HepG2 (cell line): ENCODE measurements around the gene DERL2. TPM values are rescaled to one million over a fixed set of nuclear protein-coding genes. Genes with fewer than 3 reads are reported as not detected.
A peak's percentile ranks its signal among the peaks of the same experiment; 100 is the strongest.

Experiments
- CCDC6 ChIP-seq: sonication (generic); formaldehyde crosslinking; IDR thresholded peaks from 2 replicates; pipeline ENCODE4 v1.8.1; 2022; ENCODE audit warnings: mild to moderate bottlenecking, missing genetic modification reagents, moderate library complexity
- KLF11 ChIP-seq: IDR thresholded peaks from 2 replicates; pipeline ENCODE4 v1.6.1; 2016; ENCODE audit warnings: missing compliant biosample characterization
- NCOR1 ChIP-seq: fragments of 200-600 bp; sonication (generic); IDR thresholded peaks from 2 replicates; pipeline ENCODE4 v1.7.0; 2017; ENCODE audit warnings: antibody characterized with exemption, low read length, borderline replicate concordance
- NFE2L1 ChIP-seq: sonication (generic); formaldehyde crosslinking; IDR thresholded peaks from 2 replicates; pipeline ENCODE4 v1.4.0; 2020; ENCODE audit warnings: missing genetic modification reagents, mild to moderate bottlenecking, borderline replicate concordance
- SUZ12 ChIP-seq: fragments of 150-350 bp; IDR thresholded peaks from 2 replicates; pipeline ENCODE4 v1.6.1; 2014; ENCODE audit warnings: low read depth, low read length
- TBP ChIP-seq: sonication (generic); formaldehyde crosslinking; IDR thresholded peaks from 2 replicates; pipeline ENCODE4 v1.5.0; 2020; ENCODE audit warnings: missing genetic modification reagents
- ZNF121 ChIP-seq: sonication (generic); formaldehyde crosslinking; IDR thresholded peaks from 2 replicates; pipeline ENCODE4 v1.5.0; 2020; ENCODE audit warnings: mild to moderate bottlenecking, missing genetic modification reagents
- ZNF33B ChIP-seq: sonication (generic); formaldehyde crosslinking; IDR thresholded peaks from 2 replicates; pipeline ENCODE4 v1.5.1; 2020; ENCODE audit warnings: mild to moderate bottlenecking, missing genetic modification reagents
- ZNF768 ChIP-seq: sonication (generic); formaldehyde crosslinking; IDR thresholded peaks from 2 replicates; pipeline ENCODE4 v1.4.0; 2020; ENCODE audit warnings: missing genetic modification reagents
- polyA plus RNA-seq, 8 experiments: library from polyadenylated mRNA; depleted of rRNA in 3 of 8; stranded (reverse) in 7 of 8; unstranded in 1 of 8; fragments of >200 nt; fragmentation: Illumina TruSeq in 4 of 8; extraction: Trizol in 4 of 8; gene quantifications; 2 replicates each; pipeline versions ENCODE4 v1.2.1 to v1.2.3, GENCODE V29; 2011 to 2016; ENCODE audit warnings: low read depth in 4 of 8, missing spikeins in 1 of 8, mixed read lengths in 1 of 8; ENCODE audit not compliant: insufficient read depth in 1 of 8
- total RNA-seq, 5 experiments: library from RNA; depleted of rRNA; stranded (reverse); fragments of >200 nt; fragmentation: Illumina TruSeq; extraction: Trizol; gene quantifications; 2 replicates each; pipeline ENCODE4 v1.2.3, GENCODE V29; 2016; ENCODE audit warnings: low read depth in 1 of 5
- TF ChIP-seq, protein P1 (sequence below): sonication (generic); formaldehyde crosslinking; IDR thresholded peaks from 2 replicates; pipeline ENCODE4 v1.4.0; 2020; ENCODE audit warnings: missing genetic modification reagents
- TF ChIP-seq, protein P2 (sequence below): sonication (generic); formaldehyde crosslinking; IDR thresholded peaks from 2 replicates; pipeline ENCODE4 v1.5.0; 2020; ENCODE audit warnings: mild to moderate bottlenecking, low read depth, missing genetic modification reagents, borderline replicate concordance
- TF ChIP-seq, protein P3 (sequence below): sonication (generic); formaldehyde crosslinking; IDR thresholded peaks from one replicate; pipeline ENCODE4 v1.5.1; 2020; ENCODE audit warnings: mild to moderate bottlenecking, missing genetic modification reagents; ENCODE audit errors: not compliant biosample characterization
- TF ChIP-seq, protein P4 (sequence below): sonication (generic); formaldehyde crosslinking; IDR thresholded peaks from 2 replicates; pipeline ENCODE4 v1.8.0; 2022; ENCODE audit warnings: mild to moderate bottlenecking, missing genetic modification reagents

Gene DERL2
- total and polyA plus RNA-seq, 2 of the 13 experiments (the other 11 are each of a cell fraction or from before 2014, with no cell fraction given) = 59.3 to 65.2 TPM

DNA sequence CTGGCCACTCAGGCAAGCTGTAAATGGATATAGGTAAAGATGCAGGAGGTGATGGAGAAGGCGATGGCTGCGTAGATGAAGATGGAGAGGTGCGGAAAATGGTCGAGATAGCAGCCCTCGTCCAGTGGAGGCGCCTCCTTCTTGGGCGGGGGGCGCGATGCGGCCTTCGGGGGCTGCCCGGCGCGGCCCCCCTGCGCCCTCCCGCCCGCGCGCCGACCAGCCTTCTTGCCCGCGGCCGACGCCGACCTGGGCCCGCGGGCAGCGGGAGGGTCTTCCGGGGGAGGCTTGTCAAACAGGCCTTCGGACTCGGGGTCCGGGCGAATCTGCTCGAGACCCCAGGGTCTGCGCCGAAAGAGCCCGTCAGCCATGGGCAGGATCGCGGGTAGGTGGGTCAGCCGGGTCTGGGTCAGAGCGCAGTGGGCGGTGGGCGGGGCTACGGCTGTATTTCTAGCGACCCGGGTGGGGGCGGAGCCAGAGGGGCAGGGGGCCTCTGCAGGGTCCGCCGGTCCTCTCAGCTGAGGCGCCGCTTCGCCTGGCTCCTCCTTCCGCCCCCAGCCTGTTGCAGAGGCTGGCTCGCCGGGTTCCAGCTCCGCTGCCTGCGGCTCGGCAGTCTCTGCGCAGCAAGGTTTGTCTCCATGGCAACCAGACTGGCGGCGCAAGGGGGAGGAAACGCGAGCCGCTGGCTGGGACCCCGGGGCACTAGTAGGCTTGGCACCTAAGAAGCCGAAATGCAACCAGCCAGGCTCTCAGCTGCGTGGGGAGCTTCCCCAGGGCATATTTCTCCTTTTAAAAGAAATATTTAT lies 14.8 kb upstream of the DERL2 start (continued):
- TF ChIP-seq, protein P1, sequence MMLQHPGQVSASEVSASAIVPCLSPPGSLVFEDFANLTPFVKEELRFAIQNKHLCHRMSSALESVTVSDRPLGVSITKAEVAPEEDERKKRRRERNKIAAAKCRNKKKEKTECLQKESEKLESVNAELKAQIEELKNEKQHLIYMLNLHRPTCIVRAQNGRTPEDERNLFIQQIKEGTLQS = no peak
- TF ChIP-seq ZNF768 (CRISPR knock-in tag) = peak; percentile 77
- TF ChIP-seq, protein P2, sequence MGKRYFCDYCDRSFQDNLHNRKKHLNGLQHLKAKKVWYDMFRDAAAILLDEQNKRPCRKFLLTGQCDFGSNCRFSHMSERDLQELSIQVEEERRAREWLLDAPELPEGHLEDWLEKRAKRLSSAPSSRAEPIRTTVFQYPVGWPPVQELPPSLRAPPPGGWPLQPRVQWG (CRISPR knock-in tag) = no peak
- peak; percentile 72; the same call in 1 of the 2 replicates for TF ChIP-seq ZNF33B (CRISPR knock-in tag)
- TF ChIP-seq NFE2L1 (CRISPR knock-in tag) = no peak
- TF ChIP-seq NCOR1 = no peak
- TF ChIP-seq CCDC6 (CRISPR knock-in tag) = no peak
- TF ChIP-seq ZNF121 (CRISPR knock-in tag) = no peak
- no peak for TF ChIP-seq SUZ12
- TF ChIP-seq KLF11 = no peak
- no peak for TF ChIP-seq TBP (CRISPR knock-in tag)
- TF ChIP-seq, protein P3, sequence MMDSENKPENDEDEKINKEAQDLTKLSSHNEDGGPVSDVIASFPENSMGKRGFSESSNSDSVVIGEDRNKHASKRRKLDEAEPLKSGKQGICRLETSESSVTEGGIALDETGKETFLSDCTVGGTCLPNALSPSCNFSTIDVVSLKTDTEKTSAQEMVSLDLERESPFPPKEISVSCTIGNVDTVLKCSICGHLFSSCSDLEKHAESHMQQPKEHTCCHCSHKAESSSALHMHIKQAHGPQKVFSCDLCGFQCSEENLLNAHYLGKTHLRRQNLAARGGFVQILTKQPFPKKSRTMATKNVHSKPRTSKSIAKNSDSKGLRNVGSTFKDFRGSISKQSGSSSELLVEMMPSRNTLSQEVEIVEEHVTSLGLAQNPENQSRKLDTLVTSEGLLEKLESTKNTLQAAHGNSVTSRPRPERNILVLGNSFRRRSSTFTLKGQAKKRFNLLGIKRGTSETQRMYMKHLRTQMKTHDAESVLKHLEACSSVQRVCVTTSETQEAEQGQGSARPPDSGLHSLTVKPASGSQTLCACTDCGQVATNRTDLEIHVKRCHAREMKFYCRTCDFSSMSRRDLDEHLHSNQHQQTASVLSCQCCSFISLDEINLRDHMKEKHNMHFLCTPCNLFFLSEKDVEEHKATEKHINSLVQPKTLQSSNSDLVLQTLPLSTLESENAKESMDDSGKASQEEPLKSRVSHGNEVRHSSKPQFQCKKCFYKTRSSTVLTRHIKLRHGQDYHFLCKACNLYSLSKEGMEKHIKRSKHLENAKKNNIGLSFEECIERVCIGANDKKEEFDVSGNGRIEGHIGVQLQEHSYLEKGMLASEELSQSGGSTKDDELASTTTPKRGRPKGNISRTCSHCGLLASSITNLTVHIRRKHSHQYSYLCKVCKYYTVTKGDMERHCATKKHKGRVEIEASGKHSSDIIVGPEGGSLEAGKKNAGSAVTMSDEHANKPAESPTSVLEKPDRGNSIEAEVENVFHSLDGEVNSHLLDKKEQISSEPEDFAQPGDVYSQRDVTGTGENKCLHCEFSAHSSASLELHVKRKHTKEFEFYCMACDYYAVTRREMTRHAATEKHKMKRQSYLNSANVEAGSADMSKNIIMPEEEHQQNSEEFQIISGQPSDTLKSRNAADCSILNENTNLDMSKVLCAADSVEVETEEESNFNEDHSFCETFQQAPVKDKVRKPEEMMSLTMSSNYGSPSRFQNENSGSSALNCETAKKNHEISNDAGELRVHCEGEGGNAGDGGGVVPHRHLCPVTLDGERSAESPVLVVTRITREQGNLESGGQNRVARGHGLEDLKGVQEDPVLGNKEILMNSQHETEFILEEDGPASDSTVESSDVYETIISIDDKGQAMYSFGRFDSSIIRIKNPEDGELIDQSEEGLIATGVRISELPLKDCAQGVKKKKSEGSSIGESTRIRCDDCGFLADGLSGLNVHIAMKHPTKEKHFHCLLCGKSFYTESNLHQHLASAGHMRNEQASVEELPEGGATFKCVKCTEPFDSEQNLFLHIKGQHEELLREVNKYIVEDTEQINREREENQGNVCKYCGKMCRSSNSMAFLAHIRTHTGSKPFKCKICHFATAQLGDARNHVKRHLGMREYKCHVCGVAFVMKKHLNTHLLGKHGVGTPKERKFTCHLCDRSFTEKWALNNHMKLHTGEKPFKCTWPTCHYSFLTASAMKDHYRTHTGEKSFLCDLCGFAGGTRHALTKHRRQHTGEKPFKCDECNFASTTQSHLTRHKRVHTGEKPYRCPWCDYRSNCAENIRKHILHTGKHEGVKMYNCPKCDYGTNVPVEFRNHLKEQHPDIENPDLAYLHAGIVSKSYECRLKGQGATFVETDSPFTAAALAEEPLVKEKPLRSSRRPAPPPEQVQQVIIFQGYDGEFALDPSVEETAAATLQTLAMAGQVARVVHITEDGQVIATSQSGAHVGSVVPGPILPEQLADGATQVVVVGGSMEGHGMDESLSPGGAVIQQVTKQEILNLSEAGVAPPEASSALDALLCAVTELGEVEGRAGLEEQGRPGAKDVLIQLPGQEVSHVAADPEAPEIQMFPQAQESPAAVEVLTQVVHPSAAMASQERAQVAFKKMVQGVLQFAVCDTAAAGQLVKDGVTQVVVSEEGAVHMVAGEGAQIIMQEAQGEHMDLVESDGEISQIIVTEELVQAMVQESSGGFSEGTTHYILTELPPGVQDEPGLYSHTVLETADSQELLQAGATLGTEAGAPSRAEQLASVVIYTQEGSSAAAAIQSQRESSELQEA (CRISPR knock-in tag) = peak; percentile 47
- TF ChIP-seq, protein P4, sequence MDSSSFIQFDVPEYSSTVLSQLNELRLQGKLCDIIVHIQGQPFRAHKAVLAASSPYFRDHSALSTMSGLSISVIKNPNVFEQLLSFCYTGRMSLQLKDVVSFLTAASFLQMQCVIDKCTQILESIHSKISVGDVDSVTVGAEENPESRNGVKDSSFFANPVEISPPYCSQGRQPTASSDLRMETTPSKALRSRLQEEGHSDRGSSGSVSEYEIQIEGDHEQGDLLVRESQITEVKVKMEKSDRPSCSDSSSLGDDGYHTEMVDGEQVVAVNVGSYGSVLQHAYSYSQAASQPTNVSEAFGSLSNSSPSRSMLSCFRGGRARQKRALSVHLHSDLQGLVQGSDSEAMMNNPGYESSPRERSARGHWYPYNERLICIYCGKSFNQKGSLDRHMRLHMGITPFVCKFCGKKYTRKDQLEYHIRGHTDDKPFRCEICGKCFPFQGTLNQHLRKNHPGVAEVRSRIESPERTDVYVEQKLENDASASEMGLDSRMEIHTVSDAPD = no peak
